Epidermal melanocyte (primary cell): ENCODE data around the gene CFAP20DC.
"Not testable (repeated sequence)": the region's sequence is repeated elsewhere in the genome, so short reads cannot be mapped to it uniquely, and the experiment has no call there.

Experiments used
- DNase-seq: peaks from one replicate; pipeline ENCODE4 v3.0.0; 2011; ENCODE audit warnings: low spot score; ENCODE audit not compliant: insufficient read length

Gene CFAP20DC

DNA sequence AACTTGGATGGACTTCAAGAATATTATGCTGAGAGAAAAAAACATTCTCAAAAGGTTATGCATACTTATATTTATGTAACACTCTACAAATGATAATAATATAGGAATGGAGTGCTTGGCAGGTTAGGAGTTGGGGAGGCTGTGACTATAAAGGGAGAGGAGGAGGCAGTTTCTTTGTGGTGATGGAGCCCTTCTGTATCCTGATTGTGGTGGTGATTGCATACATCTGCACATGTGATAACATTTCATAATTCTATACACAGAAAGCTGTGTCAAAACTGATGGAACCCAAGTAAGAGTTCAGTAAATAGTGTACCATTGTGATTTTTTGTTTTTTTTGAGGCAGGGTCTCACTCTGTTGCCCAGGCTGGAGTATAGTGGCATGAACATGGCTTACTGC is 351.6 kb downstream of the CFAP20DC start:
- no peak for DNase-seq

DNA sequence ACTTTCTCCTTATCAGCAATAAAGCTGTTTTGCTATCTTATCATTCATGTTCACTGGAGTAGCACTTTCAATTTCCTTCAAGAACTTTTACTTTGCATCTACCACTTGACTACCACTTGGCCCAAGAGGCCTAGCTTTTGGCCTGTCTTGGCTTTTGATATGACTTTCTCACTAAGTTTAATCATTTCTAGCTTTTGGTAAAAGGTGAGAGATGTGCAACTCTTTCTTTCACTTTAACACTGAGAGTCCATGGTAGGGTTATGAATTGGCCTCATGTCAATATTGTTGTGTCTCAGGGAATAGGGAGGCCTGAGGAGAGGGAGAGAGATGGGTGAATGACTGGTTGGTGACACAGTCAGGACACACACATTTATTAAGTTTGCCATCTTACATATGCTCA is 352.3 kb downstream of the CFAP20DC start:
- DNase-seq: no peak

DNA sequence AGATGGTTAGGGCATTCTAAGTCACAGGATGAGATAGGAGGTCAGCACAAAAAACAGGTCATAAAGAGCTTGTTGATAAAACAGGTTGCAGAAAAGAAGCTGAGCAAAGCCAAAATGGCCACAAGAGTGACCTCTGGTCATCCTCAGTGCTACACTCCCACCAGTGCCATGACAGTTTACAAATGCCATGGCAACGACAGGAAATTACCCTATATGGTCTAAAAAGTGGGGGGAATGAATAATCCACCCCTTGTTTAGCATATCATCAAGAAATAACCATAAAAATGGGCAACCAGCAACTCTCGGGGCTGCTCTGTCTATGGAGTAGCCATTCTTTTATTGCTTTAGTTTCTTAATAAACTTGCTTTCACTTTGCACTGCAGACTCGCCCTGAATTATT is 353.0 kb downstream of the CFAP20DC start:
- not testable (repeated sequence) for DNase-seq

DNA sequence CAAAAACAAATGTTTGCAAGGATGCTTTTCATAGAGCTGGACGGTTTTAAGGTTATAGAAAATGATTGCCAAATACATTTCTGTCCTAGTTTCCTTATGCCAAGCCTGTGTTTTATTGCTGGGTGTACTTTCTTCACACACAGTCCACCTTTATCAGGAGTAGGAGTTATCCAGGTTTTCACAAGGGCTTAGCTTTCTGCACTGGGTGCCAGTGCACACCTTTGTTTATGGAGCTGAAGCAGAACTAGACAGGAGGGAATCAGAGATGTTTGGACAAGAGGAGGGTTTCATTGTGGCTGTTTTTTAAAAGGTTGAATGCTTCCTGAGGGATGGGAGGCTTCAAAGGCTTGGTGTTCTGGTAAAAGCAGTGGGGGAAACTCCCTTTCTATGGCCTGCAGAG is 353.7 kb downstream of the CFAP20DC start:
- DNase-seq: no peak

DNA sequence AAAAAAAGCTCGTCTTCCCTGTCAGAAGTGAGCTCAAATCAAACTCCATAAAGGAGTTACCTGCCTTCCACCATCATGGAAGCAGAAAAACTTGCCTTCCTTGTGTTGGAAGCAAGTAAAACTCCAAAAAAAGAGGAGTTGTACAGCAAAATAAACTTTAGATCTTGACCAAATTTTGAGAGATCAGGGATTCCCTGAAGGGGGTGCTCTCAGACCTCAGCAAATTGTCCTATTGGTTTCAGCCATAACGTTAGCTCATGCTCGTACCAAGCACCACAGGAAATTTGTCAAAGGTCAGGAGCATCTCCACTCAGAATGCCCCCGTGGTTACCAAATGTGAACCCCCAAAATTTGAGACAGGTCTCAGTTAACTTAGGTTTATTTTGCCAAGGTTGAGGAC is 354.5 kb downstream of the CFAP20DC start:
- not testable (repeated sequence) for DNase-seq

DNA sequence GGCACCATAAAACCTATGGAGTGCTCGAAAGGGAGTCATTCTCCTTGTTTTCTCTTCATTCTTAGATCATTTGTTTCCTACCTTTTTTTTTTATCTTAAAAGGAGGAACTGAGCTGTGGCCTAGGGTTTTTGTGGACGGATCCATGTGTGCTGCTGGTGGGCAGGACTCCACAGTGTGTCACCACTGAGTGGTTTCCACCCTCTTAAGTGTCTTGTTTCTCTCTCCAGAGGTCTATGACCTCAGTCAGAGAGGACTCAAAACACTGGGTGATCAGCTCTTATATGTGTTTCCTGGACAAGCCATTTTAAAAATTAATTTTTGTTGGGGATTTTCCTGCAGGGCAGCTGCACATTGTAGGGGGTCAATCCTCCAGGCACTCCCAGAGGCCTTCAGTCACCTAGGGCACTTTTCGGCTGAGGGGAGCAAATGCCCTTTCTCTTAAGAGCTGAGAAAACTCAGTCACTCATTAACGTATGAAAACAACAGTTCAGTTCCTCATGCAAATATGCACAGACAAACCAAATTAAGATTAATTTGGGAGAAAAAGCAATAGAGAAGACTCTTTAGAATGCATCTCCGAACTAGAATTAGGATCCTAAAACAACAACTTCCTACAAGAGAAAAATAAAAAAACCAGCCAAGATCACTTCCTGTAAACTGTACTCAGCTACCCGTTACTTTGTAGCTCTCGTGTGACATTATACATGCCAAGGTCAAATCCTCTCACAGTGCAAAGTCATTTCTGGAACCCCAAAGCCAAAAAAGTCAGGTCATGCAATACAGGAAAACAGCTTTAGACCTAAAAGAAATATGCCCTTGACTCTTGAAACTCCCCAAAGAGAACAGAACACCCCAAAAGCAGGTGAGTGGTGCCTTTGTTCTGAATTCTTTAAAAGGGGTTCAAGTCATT is 355.6 kb downstream of the CFAP20DC start:
- DNase-seq: no peak

DNA sequence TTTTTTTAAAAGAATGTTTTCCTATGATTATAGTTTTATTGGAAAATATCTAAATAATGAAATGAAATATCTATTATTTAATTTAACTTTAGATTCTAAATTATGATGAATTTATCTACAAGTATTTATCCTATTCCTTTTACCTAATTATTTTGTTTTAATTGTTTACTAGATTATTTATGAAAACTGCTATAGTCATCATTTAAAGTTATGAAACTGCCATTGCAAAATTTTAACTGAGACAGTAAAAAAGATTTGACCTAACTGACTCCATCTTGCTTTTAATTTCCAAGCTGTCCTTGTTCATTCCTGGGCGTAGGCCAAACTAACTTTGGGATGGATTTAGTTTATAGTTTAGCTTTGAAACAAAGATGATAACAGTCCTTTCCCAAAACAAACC is 357.3 kb downstream of the CFAP20DC start:
- no peak for DNase-seq
